ENCODE measurements around the gene OSBPL5. TPM values are rescaled to one million over a fixed set of nuclear protein-coding genes. Genes with fewer than 3 reads are reported as not detected.

Gene OSBPL5
- total and polyA plus RNA-seq, 2 of the 4 experiments (the other 2 are of a cell fraction): 14.9 to 22.3 TPM

GRCh38 chr11:3188496-3189195 lies 23.5 kb upstream of the OSBPL5 start:
- Histone ChIP-seq H4K91ac (ENCODE audit: insufficient read depth, low read depth, low read length) (no peak overlapping the region), H3K18ac (ENCODE audit: low read depth, low read length) (no peak overlapping the region), H2BK120ac (ENCODE audit: low read depth, low read length) (no peak overlapping the region), H3K9me1 (ENCODE audit: insufficient read depth, low read length) (no peaks in the 10 kb centered on the region), H3K9me3 (ENCODE audit: control insufficient read depth, insufficient read depth, low read length) (no peaks in the 10 kb centered on the region), H2AK9ac (replicated peaks; ENCODE audit: low read depth, low read length, poor library complexity) (no peak overlapping the region), H3K4me2 (ENCODE audit: low read depth, low read length) (no peak overlapping the region), H4K20me1 (ENCODE audit: insufficient read depth, low read length) (no peaks in the 10 kb centered on the region), H3K27me3 (ENCODE audit: control insufficient read depth, insufficient read depth, low read length) (peaks cover 37% of the 10 kb centered on the region), H3K36me3 (ENCODE audit: control insufficient read depth, insufficient read depth, low read length) (no peaks in the 10 kb centered on the region), H2AFZ (replicated peaks; ENCODE audit: low read length, poor library complexity) (no peak overlapping the region), H3K9ac (ENCODE audit: low read depth, low read length) (no peak overlapping the region), H3K56ac (ENCODE audit: extremely low read depth, insufficient read depth, low read length) (no peak overlapping the region), H4K5ac (ENCODE audit: low read depth, low read length) (no peak overlapping the region), H3K23ac (ENCODE audit: low read depth, low read length) (no peak overlapping the region), H3K14ac (replicated peaks; ENCODE audit: low read depth, low read length) (no peak overlapping the region), H3K79me1 (ENCODE audit: low read depth in 1 of 2, low read length in 2 of 2) (no peaks in the 10 kb centered on the region), H2BK5ac (ENCODE audit: low read depth, low read length, poor library complexity, severe bottlenecking) (no peak overlapping the region), H3K4me3 (ENCODE audit: insufficient read depth, low read depth, low read length) (no peak overlapping the region), H3K4me1 (ENCODE audit: control insufficient read depth, insufficient read depth, low read length) (no peaks in the 10 kb centered on the region), H4K8ac (ENCODE audit: low read depth in 2 of 2, low read length in 2 of 2) (no peak overlapping the region), H3K4ac (ENCODE audit: low read depth, low read length) (no peak overlapping the region), H2AK5ac (ENCODE audit: low read depth, low read length) (no peak overlapping the region), H2BK15ac (ENCODE audit: low read depth, low read length) (no peak overlapping the region), H3K27ac (ENCODE audit: insufficient read depth, low read length) (no peak overlapping the region), H2BK20ac (ENCODE audit: low read depth, low read length) (no peak overlapping the region)
- intact Hi-C loops (cut with micrococcal nuclease) (no loop called here), dilution Hi-C loops (cut with HindIII; ENCODE audit: low sequenced_read_pairs, unreplicated experiment) (no loop called here), in situ Hi-C loops (cut with MboI; ENCODE audit: low sequenced_read_pairs) (no loop called here)
- ChIA-PET POLR2A (ENCODE audit: unreplicated experiment) (no interaction called here), CTCF (interaction anchor here (0.6 kb wide), 1 partner anchor 1883 kb away, joined by 4 read pairs; no protein-coding TSS in a partner anchor)
- ATAC-seq (ENCODE audit: low read depth) (no peak), DNase-seq (no peak)
- WGBS, 2 experiments (ENCODE audit: extremely low coverage in 2 of 2, insufficient read length in 1 of 2): 40% methylated on average over 1 of the region's 17 CpGs; no CpG with 5 or more reads in 1 of the 2 experiments
- no TSS peak for BruUV-seq (replicated peaks)
- TF ChIP-seq NFE2L2 (IDR thresholded peaks at IDR 0.05; ENCODE audit: low read depth, low read length) (no peak), RFX5 (IDR thresholded peaks at IDR 0.05; ENCODE audit: low read depth, low read length) (no peak), ELK1 (IDR thresholded peaks at IDR 0.05; ENCODE audit: borderline replicate concordance, low read depth, low read length) (no peak), MAZ (IDR thresholded peaks at IDR 0.05; ENCODE audit: borderline replicate concordance, low read depth, low read length) (no peak), BHLHE40 (IDR thresholded peaks at IDR 0.05; ENCODE audit: low read depth, low read length) (no peak), POLR2A (IDR thresholded peaks at IDR 0.05; ENCODE audit: low read depth, low read length) (no peak)

All from IMR-90 (cell line).